Measurements from ENCODE around the gene DUSP8.
"Not testable (repeated sequence)": the region's sequence is repeated elsewhere in the genome, so short reads cannot be mapped to it uniquely, and the experiment has no call there.

DUSP8 gene

GRCh38 chr11:1572197-1573076, at the start of gene DUSP8:
Gene DUSP8, minus strand, starts transcription at chr11:1572271. Its CDS starts 6,445 bp downstream, at chr11:1565826.
- peak; percentile 92 for DNase-seq

GRCh38 chr11:1619449-1619848, 47.4 kb upstream of the DUSP8 start:
- peak; percentile 24 for DNase-seq

- no peak for DNase-seq
Measured at GRCh38 chr11:1618231-1618630, 46.2 kb upstream of the DUSP8 start.

GRCh38 chr11:1608363-1608762, 36.3 kb upstream of the DUSP8 start, which contains the start of gene KRTAP5-3:
Gene KRTAP5-3, minus strand, starts transcription at chr11:1608463. Its CDS starts 78 bp downstream, at chr11:1608385.
- no peak for DNase-seq

GRCh38 chr11:1607901-1608300, 35.8 kb upstream of the DUSP8 start:
- DNase-seq, result not testable (repeated sequence)

- not testable (repeated sequence) for DNase-seq
Measured at GRCh38 chr11:1607156-1607845, 35.2 kb upstream of the DUSP8 start.

GRCh38 chr11:1605923-1606322, 33.9 kb upstream of the DUSP8 start:
- DNase-seq, result peak; percentile 27

- DNase-seq, result no peak
Measured at GRCh38 chr11:1604711-1605110, 32.6 kb upstream of the DUSP8 start.

GRCh38 chr11:1604181-1604580, 32.1 kb upstream of the DUSP8 start:
- no peak for DNase-seq

- no peak for DNase-seq
Measured at GRCh38 chr11:1603629-1604028, 31.6 kb upstream of the DUSP8 start.

- not testable (repeated sequence) for DNase-seq
Measured at GRCh38 chr11:1601663-1602062, 29.6 kb upstream of the DUSP8 start.

GRCh38 chr11:1600626-1601025, 28.6 kb upstream of the DUSP8 start:
- no peak for DNase-seq

- DNase-seq, result no peak
Measured at GRCh38 chr11:1598816-1599215, 26.7 kb upstream of the DUSP8 start.

GRCh38 chr11:1598406-1598805, 26.3 kb upstream of the DUSP8 start:
- not testable (repeated sequence) for DNase-seq

- DNase-seq, result no peak
Measured at GRCh38 chr11:1597994-1598380, 25.9 kb upstream of the DUSP8 start, which contains the start of gene KRTAP5-2. Gene KRTAP5-2, minus strand, starts transcription at chr11:1598294. Its CDS starts 44 bp downstream, at chr11:1598250.

GRCh38 chr11:1597331-1597993, 25.4 kb upstream of the DUSP8 start:
- DNase-seq, result no peak

- not testable (repeated sequence) for DNase-seq
Measured at GRCh38 chr11:1596576-1597121, 24.6 kb upstream of the DUSP8 start.

- DNase-seq, result not testable (repeated sequence)
Measured at GRCh38 chr11:1595994-1596575, 24.0 kb upstream of the DUSP8 start.

GRCh38 chr11:1592628-1593027, 20.6 kb upstream of the DUSP8 start:
- no peak for DNase-seq

GRCh38 chr11:1589996-1590395, 17.9 kb upstream of the DUSP8 start:
- DNase-seq, result no peak

GRCh38 chr11:1589191-1589963, 17.3 kb upstream of the DUSP8 start:
- not testable (repeated sequence) for DNase-seq

- no peak for DNase-seq
Measured at GRCh38 chr11:1586699-1587098, 14.6 kb upstream of the DUSP8 start.
